Forelimb muscle (tissue), 1 donor: ENCODE data around the gene HLA-DMB. TPM values are rescaled to one million over a fixed set of nuclear protein-coding genes. Genes with fewer than 3 reads are reported as not detected.
"Not testable (repeated sequence)": the region's sequence is repeated elsewhere in the genome, so short reads cannot be mapped to it uniquely, and the experiment has no call there.

Source experiments
- DNase-seq: peaks from one replicate; pipeline ENCODE4 v3.0.0-alpha.2; 2013; ENCODE audit warnings: low read depth
- polyA plus RNA-seq: library from polyadenylated mRNA; unstranded; fragments of 120-200 nt; gene quantifications from one replicate; pipeline ENCODE4 v1.2.1, GENCODE V29; 2013; ENCODE audit not compliant: insufficient read length

Gene HLA-DMB
- polyA plus RNA-seq, 1 donor: 4.8 TPM

GRCh38 chr6:32950010-32950409 is 9.2 kb upstream of the HLA-DMB start:
- no peak for DNase-seq

DNA sequence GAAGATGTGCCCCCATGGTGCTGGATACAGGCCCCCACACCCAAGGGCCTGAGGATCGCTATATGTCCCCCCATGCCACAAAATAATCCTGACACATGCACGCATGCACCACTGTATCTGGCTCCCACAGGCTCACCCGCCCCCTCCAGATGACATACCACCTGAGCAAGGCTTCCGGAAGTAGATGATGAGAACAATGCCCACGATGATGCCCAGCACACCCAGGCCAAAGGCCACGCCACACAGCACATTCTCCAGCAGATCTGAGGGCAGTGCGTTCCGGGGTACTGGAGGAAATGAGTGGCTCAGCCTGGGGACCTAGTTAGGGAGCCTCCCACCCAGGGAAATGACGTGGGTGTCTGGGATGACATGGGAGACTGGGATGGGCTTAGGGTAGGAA is 8.3 kb upstream of the HLA-DMB start:
- no peak for DNase-seq

DNA sequence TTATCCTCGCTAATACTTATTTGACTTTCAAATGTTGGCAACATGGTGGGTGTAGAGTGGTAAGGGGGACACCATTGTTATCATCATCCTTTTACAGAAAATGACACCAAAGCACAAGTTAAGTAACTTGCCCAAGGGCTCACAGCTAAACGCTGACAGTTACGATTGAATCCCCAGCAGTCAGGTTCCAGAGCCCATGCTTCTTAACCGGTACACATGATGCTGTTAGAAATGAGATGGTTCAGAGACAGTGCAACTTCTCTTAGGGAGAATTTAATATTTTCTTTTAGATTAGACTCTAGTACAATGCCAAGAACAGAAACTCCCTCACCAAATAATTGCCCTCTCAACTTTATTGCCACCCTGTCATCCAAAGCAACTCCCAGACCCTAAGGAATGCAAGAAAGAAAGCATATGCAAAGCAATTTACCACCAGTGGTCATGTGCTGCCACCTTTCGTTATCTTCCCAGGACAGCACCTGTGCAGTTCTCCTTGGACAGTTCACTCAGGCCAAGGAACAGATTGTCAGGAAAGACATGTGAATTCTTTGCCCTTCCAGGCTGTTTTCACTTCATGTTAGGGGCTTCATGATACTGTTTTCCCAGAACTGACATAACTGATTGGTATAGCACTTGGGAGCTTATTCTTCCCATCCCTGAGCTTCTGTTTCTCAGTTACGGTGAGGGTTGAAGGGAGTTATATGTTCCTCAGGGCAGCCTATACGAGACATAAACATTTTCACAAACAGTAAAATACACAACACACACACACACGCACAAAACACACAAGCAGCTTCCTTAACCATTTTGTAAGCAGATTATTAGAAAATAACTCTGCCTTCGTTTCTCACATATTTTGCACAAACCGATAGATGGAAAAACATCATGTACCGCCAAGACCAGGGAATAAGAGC is 7.0 kb upstream of the HLA-DMB start:
- no peak for DNase-seq

GRCh38 chr6:32946893-32947292 is 6.1 kb upstream of the HLA-DMB start:
- no peak for DNase-seq

DNA sequence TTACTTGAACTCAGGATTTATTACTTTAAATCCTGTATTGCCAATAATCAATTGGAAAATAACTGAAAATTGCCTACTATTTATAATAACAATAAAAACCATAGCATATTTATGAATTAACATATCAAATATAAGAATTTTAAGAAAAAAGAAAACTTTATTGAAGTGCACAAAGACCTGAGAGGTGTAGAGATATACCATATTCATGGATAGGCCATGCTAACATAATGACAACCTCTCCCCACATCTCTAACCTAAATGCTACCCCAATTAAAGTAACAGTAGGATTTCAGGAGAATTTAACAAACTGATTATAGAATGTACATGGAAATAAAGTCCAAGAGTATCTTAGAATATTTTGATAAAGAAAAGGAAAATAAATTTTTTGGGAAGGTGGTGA is 5.1 kb upstream of the HLA-DMB start:
- DNase-seq: no peak

DNA sequence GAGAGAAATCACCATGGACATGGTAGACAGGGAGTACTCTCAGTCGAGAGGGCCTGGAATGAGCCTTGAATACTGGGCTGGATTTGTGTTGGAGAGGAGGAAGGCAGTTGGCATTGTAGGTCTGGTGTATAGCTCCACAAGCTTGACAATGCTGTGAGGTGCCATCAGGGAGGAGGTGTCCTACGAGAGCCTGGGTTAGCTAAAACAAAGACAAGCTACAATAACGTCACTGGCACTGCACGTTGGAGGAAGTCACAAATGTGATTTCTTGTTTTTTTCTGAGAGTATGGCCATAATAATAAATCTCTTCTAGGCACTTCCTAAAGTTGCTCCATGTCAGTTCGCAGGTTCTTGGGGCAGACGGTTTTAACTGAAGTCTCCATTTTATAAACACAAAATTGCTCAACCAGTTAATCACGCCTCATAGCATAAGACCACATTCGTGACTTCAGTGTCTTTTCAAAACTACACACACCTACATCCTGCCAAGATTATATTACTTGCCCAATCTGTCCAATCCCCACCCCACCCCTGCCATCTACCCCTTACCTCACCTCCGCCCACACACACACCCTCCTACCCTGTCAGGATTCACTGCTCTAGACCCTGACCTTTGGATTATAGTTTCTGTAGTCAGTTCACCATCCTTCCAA is 4.4 kb upstream of the HLA-DMB start:
- no peak for DNase-seq

GRCh38 chr6:32943864-32944649 is 3.2 kb upstream of the HLA-DMB start:
- no peak for DNase-seq

DNA sequence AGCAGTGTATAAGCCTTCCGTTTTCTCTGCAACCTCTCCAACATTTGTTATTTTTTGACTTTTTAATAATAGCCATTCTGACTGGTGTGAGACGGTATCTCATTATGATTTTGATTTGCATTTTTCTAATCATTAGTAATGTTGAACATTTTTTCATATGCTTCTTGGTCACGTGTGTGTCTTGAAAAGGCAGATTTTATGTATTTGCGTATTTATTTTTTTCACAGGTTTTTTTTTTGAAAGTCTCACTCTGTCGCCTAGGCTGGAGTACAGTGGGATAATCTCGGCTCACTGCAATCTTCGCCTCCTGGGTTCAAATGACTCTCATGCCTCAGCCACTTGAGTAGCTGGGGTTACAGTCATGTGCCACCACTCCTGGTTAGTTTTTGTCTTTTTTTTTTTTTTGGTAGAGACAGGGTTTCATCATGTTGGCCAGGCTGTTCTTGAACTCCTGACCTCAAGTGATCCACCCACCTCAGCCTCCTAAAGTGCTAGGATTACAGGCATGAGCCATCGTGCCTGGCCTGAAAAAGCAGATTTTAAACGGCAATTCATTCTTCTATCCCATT is 1.8 kb upstream of the HLA-DMB start:
- DNase-seq: not testable (repeated sequence)

DNA sequence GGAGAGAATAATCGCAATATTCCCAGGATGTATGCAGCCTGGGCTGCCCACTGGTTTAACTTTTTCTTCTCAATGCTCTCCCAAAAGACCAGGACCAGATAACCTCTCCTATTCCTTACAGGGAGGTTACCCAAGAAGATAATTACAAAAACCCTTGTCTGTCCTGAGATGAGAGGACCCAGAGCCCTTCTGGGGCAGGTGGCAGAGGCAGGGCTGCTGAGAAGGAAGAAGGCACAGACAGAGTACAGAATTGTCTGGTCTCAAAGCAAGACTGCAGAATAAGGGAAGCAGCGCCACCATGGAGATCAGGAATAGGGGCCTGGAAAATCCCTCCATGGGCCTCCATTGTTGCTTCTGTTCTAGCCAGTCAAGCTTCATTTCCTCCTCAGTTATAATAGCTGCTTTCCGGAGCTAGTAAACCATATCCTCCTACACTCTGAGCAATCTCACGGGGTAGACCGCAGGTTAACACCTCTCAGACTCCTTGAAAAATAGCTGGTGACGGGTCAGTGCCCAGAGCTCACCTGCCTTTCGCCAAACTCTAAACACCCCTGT is 463 bp upstream of the HLA-DMB start:
- DNase-seq: no peak

- DNase-seq: no peak
Measured at GRCh38 chr6:32938494-32938893, 2.3 kb downstream of the HLA-DMB start.

GRCh38 chr6:32937230-32937633 is 3.6 kb downstream of the HLA-DMB start:
- no peak for DNase-seq

- DNase-seq: no peak
Measured at GRCh38 chr6:32936239-32937152, 4.3 kb downstream of the HLA-DMB start.

DNA sequence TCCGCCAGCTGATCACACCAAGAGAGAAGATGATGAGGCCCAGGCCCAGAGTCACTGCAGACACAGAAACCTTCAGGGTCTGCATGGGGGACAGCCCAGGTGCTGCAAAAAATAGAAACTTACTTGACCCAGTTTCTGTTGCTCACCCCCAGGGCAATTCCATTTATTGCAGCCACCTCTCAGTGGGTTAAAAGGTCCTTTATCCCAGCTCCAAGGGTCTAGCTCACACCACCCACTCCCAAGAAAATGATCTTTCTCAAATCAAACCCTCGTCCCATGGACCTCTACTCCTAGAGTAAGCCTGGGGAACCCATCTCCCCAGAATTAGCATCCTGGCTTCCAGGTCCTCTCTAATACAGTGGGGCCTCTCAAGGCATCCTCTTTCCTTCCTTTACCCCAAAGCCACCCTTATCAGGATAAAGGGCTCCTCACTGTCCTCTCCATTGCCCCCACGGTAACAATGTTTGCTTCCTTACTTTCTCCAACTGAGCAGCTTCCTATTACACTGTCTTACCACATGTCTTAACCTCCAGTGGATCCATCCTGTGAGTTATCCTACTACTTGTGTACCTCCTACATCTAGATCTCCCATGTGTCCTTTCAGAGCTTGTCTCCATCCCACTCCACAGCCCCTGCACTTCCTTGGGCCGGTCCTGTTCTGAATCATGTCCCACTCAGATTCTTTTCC is 5.1 kb downstream of the HLA-DMB start:
- no peak for DNase-seq

GRCh38 chr6:32933661-32934085 is 7.2 kb downstream of the HLA-DMB start:
- DNase-seq: no peak

DNA sequence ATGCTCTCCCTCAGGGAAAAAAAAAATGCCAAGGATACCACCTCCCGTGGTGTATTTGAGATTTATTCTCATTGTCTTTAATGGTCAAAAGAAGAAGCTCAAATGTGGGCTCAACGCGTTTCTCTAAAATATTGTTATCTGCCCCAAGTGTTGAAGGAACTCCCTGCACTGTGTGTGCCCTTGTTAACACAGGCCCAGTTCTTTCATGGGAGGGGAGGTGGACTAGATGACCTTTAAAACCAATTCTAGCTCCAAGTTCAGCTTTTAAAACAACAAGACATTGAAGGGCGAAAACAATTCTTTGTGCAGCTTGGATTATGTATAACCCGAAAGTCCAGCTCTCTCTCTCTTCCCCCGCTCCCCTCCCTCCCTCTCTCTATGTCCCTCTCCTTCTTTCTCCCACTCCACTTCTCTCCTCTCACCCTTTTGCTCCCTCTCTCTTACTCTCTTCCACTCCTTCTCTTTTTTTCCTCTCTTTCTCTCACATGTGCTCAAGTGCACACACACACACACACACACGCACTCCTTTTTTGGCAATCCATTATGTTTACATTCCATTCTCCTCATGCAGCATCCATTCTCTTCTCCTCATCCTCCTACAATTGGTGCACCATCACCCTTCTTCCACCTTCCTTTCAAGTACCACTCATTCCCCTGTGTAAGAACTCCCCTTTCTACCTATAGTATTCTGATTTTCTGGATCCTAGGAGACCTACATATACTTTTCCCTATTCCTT is 8.5 kb downstream of the HLA-DMB start:
- no peak for DNase-seq

DNA sequence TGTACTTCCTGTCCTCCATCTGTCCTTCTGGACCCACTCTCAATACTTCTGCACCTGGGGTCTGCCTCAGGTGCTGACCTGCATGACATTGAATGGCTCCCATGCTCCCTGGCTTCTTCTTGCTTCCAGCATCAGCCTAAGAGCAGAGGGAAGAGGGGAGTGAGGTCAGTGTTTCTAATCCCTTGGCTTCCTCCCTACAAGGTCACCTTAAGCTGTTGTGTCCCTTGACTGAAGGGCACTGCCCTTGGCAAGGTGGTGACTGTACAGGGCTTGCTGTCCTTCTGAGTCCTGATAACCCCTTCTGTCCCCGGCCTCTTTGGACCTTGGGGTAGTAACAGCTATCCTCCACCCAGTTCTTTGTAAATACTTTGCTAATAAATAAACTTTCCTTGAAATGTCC is 9.6 kb downstream of the HLA-DMB start:
- no peak for DNase-seq

- no peak for DNase-seq
Measured at GRCh38 chr6:32922083-32922482, 18.7 kb downstream of the HLA-DMB start.

GRCh38 chr6:32920715-32921114 is 20.1 kb downstream of the HLA-DMB start:
- no peak for DNase-seq

- no peak for DNase-seq
Measured at GRCh38 chr6:32912951-32913350, 27.9 kb downstream of the HLA-DMB start.
